ENCODE data around the gene SYNJ2. TPM values are rescaled to one million over a fixed set of nuclear protein-coding genes. Genes with fewer than 3 reads are reported as not detected.

SYNJ2 gene
- total RNA-seq, 1 experiment from 2014 or later, result 24.5 TPM

- no CpG with 5 or more reads among the region's 11 CpGs for WGBS (ENCODE audit: extremely low coverage, insufficient read length, low lambda C conversion rate)
- Mint-ChIP-seq H3K27me3 (ENCODE audit: low read depth) (no peaks in the 10 kb centered on the region; the same call in 1 of the 2 replicates), H3K4me1 (peaks cover 24 to 29% of the 10 kb centered on the region in 2 experiments), H3K9me3 (peaks cover 0 to under 1% of the 10 kb centered on the region in 2 experiments; a peak in 3 of 5 replicates), H3K4me3 (no peak overlapping the region), H3K27ac (no peak overlapping the region), H3K36me3 (ENCODE audit: insufficient read depth in 1 of 3, low read depth in 3 of 3) (peaks cover 10 to 21% (median 11%) of the 10 kb centered on the region in 3 experiments)
- DNase-seq, result no peak
- no peaks in the 10 kb centered on the region for H3K27me3 ChIP-seq (ENCODE audit: insufficient read depth, low read length)
- peaks cover 16% of the 10 kb centered on the region; the same call in 1 of the 2 replicates for H3K4me1 ChIP-seq (ENCODE audit: insufficient read depth, low read length)
- no peak overlapping the region for H2BK15ac ChIP-seq (ENCODE audit: low read depth, low read length)
- no peak overlapping the region for H3K4ac ChIP-seq (ENCODE audit: low read depth, low read length)
- no peak overlapping the region for H2AK5ac ChIP-seq (ENCODE audit: insufficient read length, low read length)
- H3K27ac ChIP-seq (ENCODE audit: insufficient read length, low read depth, low read length), result no peak overlapping the region
- H3K18ac ChIP-seq (ENCODE audit: insufficient read length, low read depth, low read length), result no peak overlapping the region
- no peak overlapping the region for H3K4me2 ChIP-seq (ENCODE audit: insufficient read depth, insufficient read length, low read length)
- H2BK5ac ChIP-seq (ENCODE audit: insufficient read length, low read length), result no peak overlapping the region
- H4K91ac ChIP-seq (ENCODE audit: insufficient read length, low read depth, low read length), result no peak overlapping the region
- H3K56ac ChIP-seq (ENCODE audit: insufficient read length, low read depth, low read length), result no peak overlapping the region
- no peaks in the 10 kb centered on the region for H3K9me3 ChIP-seq (ENCODE audit: control insufficient read depth, low read depth, low read length)
- no peak overlapping the region for H3T11ph ChIP-seq (ENCODE audit: low read length)
- no peak overlapping the region for H2BK120ac ChIP-seq (ENCODE audit: low read depth, low read length, poor library complexity, severe bottlenecking)
- H4K20me1 ChIP-seq (ENCODE audit: control insufficient read depth, insufficient read depth, insufficient read length), result no peaks in the 10 kb centered on the region
- no peak for TF ChIP-seq CTCF (conservative IDR thresholded peaks at IDR 0.05)
- no peak overlapping the region for H4K8ac ChIP-seq (replicated peaks; ENCODE audit: insufficient read length, low read depth, low read length)
- H3K79me1 ChIP-seq (ENCODE audit: insufficient read depth, low read depth, low read length, poor library complexity, severe bottlenecking), result no peaks in the 10 kb centered on the region
- H2BK12ac ChIP-seq (ENCODE audit: insufficient read length, low read depth, low read length), result no peak overlapping the region
- no peak overlapping the region for H2BK20ac ChIP-seq (ENCODE audit: low read depth, low read length, poor library complexity, severe bottlenecking)
- no peak overlapping the region for H4K5ac ChIP-seq (ENCODE audit: insufficient read length, low read depth, low read length)
- no peaks in the 10 kb centered on the region for H3K23me2 ChIP-seq (ENCODE audit: insufficient read length, low read depth, low read length, poor library complexity, severe bottlenecking)
- H3K9ac ChIP-seq (ENCODE audit: extremely low read depth, insufficient read length, low read length), result no peak overlapping the region
- H3K14ac ChIP-seq (ENCODE audit: insufficient read depth, low read length), result no peak overlapping the region
- H3K23ac ChIP-seq (ENCODE audit: insufficient read length, low read depth, low read length), result no peak overlapping the region
- H3K79me2 ChIP-seq (ENCODE audit: insufficient read depth, low read length), result no peaks in the 10 kb centered on the region; the same call in 1 of the 2 replicates
- no peak overlapping the region for H2AFZ ChIP-seq (ENCODE audit: low read length)
Measured at GRCh38 chr6:158006821-158007570, 25.3 kb downstream of the SYNJ2 start.
